ENCODE measurements around the gene SLC12A4.

The SLC12A4 gene

DNA sequence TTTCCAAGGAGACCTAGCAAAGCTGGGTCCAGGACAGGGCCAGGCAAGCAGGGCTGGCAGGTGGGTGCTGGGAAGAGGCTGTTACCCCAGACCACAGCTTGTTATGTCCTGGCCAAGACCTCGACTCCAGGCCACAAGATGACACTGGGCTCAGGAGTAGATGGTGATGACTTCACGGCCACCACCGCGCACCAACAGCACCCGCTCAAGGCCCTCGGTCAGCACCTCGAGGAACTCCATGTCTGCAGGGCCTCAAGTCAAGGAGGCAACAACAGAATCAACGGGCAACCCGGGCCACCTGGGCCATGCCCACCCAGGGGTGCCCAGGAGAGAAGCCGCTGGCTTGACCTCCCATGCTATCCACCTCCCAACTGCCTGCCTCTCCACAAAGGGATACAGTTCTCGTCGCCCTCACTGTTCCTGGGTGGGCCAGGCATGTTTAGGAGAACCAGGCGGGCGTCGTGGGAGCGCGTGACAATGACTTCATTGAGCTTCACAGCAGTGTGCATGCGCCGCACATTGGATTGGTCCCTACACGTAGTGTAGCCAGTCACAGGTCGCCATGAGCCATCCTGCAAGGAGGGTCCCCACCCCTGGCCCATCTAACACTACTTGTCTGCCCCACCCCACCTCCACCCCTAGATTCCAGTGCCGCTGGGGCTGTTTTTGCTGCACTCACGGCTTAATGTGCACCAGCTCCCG, 23.6 kb downstream of the SLC12A4 start:
- H3K4me3 ChIP-seq (ENCODE audit: low read depth, low read length): no peak overlapping the region
- TF ChIP-seq, protein P1, sequence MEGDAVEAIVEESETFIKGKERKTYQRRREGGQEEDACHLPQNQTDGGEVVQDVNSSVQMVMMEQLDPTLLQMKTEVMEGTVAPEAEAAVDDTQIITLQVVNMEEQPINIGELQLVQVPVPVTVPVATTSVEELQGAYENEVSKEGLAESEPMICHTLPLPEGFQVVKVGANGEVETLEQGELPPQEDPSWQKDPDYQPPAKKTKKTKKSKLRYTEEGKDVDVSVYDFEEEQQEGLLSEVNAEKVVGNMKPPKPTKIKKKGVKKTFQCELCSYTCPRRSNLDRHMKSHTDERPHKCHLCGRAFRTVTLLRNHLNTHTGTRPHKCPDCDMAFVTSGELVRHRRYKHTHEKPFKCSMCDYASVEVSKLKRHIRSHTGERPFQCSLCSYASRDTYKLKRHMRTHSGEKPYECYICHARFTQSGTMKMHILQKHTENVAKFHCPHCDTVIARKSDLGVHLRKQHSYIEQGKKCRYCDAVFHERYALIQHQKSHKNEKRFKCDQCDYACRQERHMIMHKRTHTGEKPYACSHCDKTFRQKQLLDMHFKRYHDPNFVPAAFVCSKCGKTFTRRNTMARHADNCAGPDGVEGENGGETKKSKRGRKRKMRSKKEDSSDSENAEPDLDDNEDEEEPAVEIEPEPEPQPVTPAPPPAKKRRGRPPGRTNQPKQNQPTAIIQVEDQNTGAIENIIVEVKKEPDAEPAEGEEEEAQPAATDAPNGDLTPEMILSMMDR (conservative IDR thresholded peaks at IDR 0.05; ENCODE audit: low read depth, low read length): no peak
- DNase-seq (ENCODE audit: low read depth): no peak

DNA sequence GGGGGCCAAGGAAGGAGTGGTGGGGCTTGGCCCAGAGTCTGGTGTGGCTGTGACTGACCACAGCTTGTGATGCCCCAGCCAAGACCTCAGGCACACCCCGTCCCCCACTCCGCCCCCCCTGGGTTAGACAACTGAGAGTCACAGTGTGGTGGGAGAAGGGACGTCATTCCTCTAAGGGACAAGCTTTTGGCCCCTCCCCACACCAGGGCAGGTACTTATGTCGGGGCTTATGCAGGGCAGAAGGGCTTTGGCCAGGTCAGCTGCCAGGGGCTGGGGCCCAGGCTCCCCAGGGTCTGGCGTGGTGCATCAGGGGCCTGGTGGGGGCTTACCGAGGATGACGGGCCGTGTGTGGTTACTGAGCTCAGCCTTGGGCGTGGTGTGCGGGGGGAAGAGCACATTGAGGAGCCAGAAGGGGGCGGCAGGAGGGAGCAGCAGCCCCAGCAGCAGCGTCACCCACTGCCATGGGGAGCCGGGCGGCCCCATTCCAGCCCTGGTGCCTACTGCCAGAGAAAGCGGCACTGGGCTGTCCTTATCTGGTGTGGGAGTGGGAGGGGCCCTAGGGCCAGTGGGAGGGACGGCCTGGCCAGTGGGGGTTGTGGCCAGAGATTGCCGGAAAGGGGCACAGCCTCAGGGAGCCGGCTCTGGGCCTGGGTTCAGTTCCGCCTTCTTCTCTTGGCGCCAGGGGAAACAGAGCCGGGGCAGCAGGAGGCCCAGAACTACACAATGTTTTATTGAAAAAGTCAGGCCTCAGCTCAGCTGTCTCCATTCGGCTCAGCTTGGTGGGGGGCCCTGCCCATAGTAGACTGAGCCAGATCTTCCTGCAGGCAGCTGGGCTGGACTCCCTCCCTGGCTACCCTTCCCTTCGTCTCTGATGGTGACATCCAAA, 24.6 kb downstream of the SLC12A4 start, which contains the start of gene LCAT:
LCAT (minus strand) TSS at position 502 of the 886 bp plus-strand sequence; CDS start at position 483, 19 bp downstream.
- DNase-seq (ENCODE audit: low read depth): peak; percentile 59
- no peak within 1 kb of the TSS for H3K4me3 ChIP-seq (ENCODE audit: low read depth, low read length)
- TF ChIP-seq, protein P1 (conservative IDR thresholded peaks at IDR 0.05; ENCODE audit: low read depth, low read length): peak; percentile 14

DNA sequence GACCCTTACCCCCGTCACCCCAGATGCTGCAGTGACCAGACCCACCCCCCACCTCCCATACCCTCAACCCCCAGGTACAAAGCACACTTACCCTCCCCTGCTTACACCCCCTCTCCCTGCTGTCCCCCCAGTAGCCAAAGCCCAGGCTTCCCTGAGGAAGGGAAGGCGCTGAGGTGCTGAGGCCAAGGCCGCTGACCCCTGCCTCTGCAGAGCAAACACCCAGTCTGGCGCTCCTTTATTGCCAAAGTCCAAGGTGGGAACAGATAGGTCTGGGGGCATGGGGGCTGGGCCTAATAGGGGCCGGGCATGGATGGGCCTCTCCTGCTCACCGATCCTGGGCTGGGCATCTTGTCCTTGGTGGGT, 25.2 kb downstream of the SLC12A4 start:
- TF ChIP-seq, protein P1 (conservative IDR thresholded peaks at IDR 0.05; ENCODE audit: low read depth, low read length): no peak
- DNase-seq (ENCODE audit: low read depth): no peak
- no peak overlapping the region for H3K4me3 ChIP-seq (ENCODE audit: low read depth, low read length)

DNA sequence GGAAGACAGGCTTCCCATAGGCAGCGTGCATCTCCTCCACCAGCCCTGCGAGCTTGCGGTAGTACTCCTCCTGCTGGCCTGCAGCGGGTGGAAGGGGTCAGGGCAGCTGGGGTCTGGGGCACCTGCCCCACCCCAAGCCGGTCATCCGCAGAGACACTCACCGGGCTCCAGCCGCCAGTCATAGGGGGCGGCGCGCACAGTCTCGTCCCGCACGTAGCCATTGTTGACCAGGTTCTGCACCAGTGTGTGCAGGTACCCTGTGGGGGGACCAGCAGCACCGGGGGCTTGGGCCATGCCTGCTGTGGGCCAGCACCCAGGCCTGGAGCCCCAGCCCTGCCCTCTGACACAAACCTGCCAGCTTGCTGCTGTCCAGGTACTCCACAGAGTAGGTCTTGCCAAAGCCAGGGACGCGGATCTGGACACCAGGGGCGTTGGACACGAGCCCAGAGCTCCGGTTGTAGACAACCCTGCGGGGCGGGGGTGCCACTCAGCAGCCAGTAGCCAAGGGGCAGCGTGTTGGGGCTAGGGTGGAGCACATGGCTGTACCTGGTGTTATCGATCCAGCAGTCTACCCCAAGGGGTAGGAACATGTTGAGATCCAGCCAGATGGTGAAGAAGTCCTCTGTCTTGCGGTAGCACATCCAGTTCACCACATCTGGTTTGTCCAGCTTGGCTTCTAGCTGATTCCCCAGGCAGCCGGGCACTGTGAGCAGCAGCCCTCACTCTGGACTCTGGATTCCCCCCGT, 25.8 kb downstream of the SLC12A4 start:
- TF ChIP-seq, protein P1 (conservative IDR thresholded peaks at IDR 0.05; ENCODE audit: low read depth, low read length): no peak
- no peak for DNase-seq (ENCODE audit: low read depth)
- H3K4me3 ChIP-seq (ENCODE audit: low read depth, low read length): no peak overlapping the region

DNA sequence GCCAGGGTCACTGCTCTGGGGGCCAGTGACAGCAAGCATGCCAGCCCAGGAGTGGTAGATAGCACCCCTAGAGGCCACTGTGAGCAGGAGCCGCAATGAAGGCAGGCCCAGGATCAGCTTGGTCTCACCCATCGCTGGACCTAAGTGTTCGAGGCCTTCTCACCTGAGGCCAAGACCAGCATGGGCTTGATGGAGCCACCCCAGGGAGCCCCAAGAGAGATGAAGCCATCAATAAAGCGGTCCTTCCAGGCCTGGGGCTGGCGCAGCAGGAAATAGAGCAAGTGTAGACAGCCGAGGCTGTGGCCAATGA, 26.3 kb downstream of the SLC12A4 start:
- TF ChIP-seq, protein P1 (conservative IDR thresholded peaks at IDR 0.05; ENCODE audit: low read depth, low read length): peak; percentile 77
- no peak overlapping the region for H3K4me3 ChIP-seq (ENCODE audit: low read depth, low read length)
- peak; percentile 54 for DNase-seq (ENCODE audit: low read depth)

DNA sequence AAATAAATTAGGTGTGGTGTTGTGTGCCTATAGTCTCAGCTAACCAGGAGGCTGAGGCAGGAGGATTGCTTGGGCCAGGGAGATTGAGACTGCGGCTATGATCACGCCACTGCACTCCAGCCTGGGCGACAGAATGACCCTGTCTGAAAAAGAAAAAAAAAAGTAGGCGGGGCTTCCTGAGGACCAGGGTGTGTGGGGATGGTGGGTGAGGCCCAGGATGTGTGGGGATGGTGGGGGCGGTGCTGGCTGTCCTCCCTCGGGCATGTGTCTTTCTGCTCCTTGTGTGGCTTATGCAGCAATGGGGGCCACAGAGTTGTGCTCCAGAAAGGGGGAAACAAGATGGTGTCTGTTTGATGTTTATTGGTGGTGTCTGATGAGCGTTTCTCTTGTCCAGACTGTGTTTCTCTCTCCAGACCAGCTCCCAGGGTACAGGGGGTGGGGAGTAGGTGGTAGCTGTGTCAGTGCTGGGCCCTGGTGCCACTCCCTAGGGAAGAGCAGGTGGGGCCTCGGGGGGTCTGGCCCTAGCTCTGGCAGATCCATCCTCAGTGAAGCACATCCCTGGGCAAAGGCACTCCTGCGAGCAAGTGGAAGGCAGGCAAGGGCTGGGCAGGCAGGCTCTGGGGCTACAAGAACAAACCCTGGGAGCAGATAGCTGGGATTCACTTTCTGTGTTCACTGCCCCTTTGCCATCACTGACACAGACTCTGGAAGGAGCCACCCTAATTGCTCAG, 26.8 kb downstream of the SLC12A4 start:
- DNase-seq (ENCODE audit: low read depth): no peak
- no peak overlapping the region for H3K4me3 ChIP-seq (ENCODE audit: low read depth, low read length)
- TF ChIP-seq, protein P1 (conservative IDR thresholded peaks at IDR 0.05; ENCODE audit: low read depth, low read length): no peak
